Femur (tissue), 1 donor: ENCODE results near the gene PHF13.

Experiments
- DNase-seq: peaks from one replicate; pipeline ENCODE4 v3.0.0-alpha.2; 2017

Gene PHF13

DNA sequence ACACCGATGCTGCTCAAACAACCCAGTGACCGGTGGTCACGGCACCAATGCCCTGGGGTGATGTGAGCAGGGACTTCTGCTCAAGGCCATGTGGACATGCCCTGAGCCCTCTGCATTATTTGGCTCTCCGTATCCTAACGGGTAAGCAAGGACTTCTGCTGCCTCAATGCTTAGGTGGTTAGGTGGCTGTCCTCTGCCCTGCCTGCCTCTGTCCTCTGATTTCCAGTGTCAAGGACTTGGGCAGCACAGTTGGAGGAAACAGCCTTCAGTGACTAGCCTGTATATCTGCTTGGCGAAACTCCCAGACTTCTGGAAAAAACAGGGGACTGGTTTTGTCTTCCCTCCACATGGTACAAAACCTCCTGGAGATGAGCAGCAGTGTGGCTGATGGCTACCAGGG, 53.6 kb downstream of the PHF13 start:
- no peak for DNase-seq

DNA sequence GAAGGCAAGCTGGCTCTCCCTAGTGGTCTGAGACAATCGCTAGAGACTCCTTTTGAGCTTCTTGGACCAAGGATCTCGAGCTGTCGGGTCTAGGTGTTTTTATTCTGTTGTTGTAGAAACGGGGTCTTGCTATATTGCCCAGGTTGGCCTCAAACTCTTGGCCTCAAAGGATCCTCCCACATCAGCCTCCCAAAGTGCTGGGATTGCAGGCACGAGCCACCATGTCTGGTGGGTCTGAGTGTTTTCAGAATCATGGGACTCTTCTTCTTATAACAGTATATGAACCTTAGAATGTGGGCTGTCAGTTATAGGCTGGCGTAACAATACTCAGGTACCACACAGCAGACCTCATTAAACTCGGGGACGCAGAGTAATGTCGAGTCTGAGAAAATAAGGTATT, 55.0 kb downstream of the PHF13 start:
- no peak for DNase-seq

- DNase-seq, result no peak
Observed at GRCh38 chr1:6672558-6672957, 59.0 kb downstream of the PHF13 start.
